ENCODE data around the gene ALPL. TPM values are rescaled to one million over a fixed set of nuclear protein-coding genes. Genes with fewer than 3 reads are reported as not detected.

ALPL gene
- total RNA-seq, 1 experiment from 2014 or later: 84.8 TPM

GRCh38 chr1:21614419-21615115 is 105.3 kb downstream of the ALPL start:
- no peak overlapping the region for H3K56ac ChIP-seq (ENCODE audit: insufficient read length, low read depth, low read length)
- H2BK12ac ChIP-seq (ENCODE audit: insufficient read length, low read depth, low read length): no peak overlapping the region
- no peak overlapping the region for H3K4me2 ChIP-seq (ENCODE audit: insufficient read depth, insufficient read length, low read length)
- H3K9ac ChIP-seq (ENCODE audit: extremely low read depth, insufficient read length, low read length): no peak overlapping the region
- H4K20me1 ChIP-seq (ENCODE audit: control insufficient read depth, insufficient read depth, insufficient read length): no peaks in the 10 kb centered on the region
- H3K18ac ChIP-seq (ENCODE audit: insufficient read length, low read depth, low read length): no peak overlapping the region
- peaks cover 4% of the 10 kb centered on the region for H3K23me2 ChIP-seq (ENCODE audit: insufficient read length, low read depth, low read length, poor library complexity, severe bottlenecking)
- H2BK5ac ChIP-seq (ENCODE audit: insufficient read length, low read length): no peak overlapping the region
- H2AFZ ChIP-seq (ENCODE audit: low read length): no peak overlapping the region
- no CpG with 5 or more reads among the region's 11 CpGs for WGBS (ENCODE audit: extremely low coverage, insufficient read length, low lambda C conversion rate)
- no peak overlapping the region for H3K27ac ChIP-seq (ENCODE audit: insufficient read length, low read depth, low read length)
- Mint-ChIP-seq H3K4me1 (peaks cover 2 to 13% of the 10 kb centered on the region in 2 experiments; a peak in 3 of 4 replicates), H3K9me3 (no peaks in the 10 kb centered on the region; a peak in 1 of 5 replicates), H3K36me3 (ENCODE audit: insufficient read depth in 1 of 3, low read depth in 3 of 3) (no peaks in the 10 kb centered on the region; a peak in 2 of 7 replicates), H3K27me3 (ENCODE audit: low read depth) (no peaks in the 10 kb centered on the region), H3K27ac (no peak overlapping the region; a peak in 1 of 7 replicates), H3K4me3 (no peak overlapping the region)
- no peak overlapping the region for H2AK5ac ChIP-seq (ENCODE audit: insufficient read length, low read length)
- H4K91ac ChIP-seq (ENCODE audit: insufficient read length, low read depth, low read length): no peak overlapping the region
- no peak for DNase-seq
- H2BK20ac ChIP-seq (ENCODE audit: low read depth, low read length, poor library complexity, severe bottlenecking): no peak overlapping the region
- H3K4ac ChIP-seq (ENCODE audit: low read depth, low read length): no peak overlapping the region
- TF ChIP-seq CTCF (conservative IDR thresholded peaks at IDR 0.05): no peak
- H3K79me1 ChIP-seq (ENCODE audit: insufficient read depth, low read depth, low read length, poor library complexity, severe bottlenecking): no peaks in the 10 kb centered on the region
- H3T11ph ChIP-seq (ENCODE audit: low read length): no peak overlapping the region
- H3K27me3 ChIP-seq (ENCODE audit: insufficient read depth, low read length): no peaks in the 10 kb centered on the region
- no peaks in the 10 kb centered on the region for H3K79me2 ChIP-seq (ENCODE audit: insufficient read depth, low read length)
- H3K4me1 ChIP-seq (ENCODE audit: insufficient read depth, low read length): no peaks in the 10 kb centered on the region; the same call in 1 of the 2 replicates
- no peak overlapping the region for H3K23ac ChIP-seq (ENCODE audit: insufficient read length, low read depth, low read length)
- H4K5ac ChIP-seq (ENCODE audit: insufficient read length, low read depth, low read length): no peak overlapping the region
- no peaks in the 10 kb centered on the region for H3K9me3 ChIP-seq (ENCODE audit: control insufficient read depth, low read depth, low read length)
- H2BK15ac ChIP-seq (ENCODE audit: low read depth, low read length): no peak overlapping the region
- H4K8ac ChIP-seq (replicated peaks; ENCODE audit: insufficient read length, low read depth, low read length): no peak overlapping the region
- no peak overlapping the region for H2BK120ac ChIP-seq (ENCODE audit: low read depth, low read length, poor library complexity, severe bottlenecking)
- H3K14ac ChIP-seq (ENCODE audit: insufficient read depth, low read length): no peak overlapping the region
